GM23248 (cell line): ENCODE results near the gene ZNF593OS.

ENCODE experiments used
- EZH2 ChIP-seq: fragments of 200-600 bp; sonication (generic); IDR thresholded peaks from 2 replicates; pipeline ENCODE4 v1.6.1; 2018; ENCODE audit warnings: antibody characterized with exemption, mild to moderate bottlenecking; ENCODE audit not compliant: insufficient read depth, poor library complexity, severe bottlenecking
- EZH2phosphoT487 ChIP-seq: fragments of 200-600 bp; sonication (generic); IDR thresholded peaks from 2 replicates; pipeline ENCODE4 v1.6.1; 2018; ENCODE audit warnings: antibody characterized with exemption, moderate library complexity, mild to moderate bottlenecking, low read depth; ENCODE audit not compliant: insufficient read depth

GRCh38 chr1:26138974-26139558, 32.6 kb downstream of the ZNF593OS start:
- TF ChIP-seq EZH2 (no peak), EZH2phosphoT487 (no peak)
